Measurements from ENCODE around the gene GBA3. TPM values are rescaled to one million over a fixed set of nuclear protein-coding genes. Genes with fewer than 3 reads are reported as not detected.

GBA3 gene
- total RNA-seq: not detected

DNA sequence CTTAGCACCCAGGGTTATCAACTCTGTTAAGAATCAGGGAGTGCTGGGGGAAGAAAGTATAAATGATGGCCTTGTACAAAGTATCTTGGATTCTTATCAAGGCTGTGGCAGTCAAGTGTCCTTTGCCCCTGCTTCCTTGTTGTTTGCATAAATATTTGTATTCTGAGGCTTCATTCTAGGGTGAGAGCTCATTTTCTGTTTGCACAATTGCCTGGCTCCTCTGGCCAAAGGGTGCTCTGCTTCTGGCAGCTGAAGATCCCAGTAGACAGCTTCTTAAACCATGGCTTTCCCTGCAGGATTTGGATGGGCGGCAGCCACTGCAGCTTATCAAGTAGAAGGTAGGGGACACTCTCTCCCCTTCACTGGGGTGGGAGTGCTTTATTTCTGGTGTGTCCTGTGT is at the start of gene GBA3:
Gene GBA3, plus strand, starts transcription at position 202 of the 400 bp plus-strand sequence.
- no peaks in the 10 kb centered on the region for H3K9me3 ChIP-seq
- intact Hi-C loops (cut with DNase I): loop anchor here (5.0 kb wide), 1 partner anchor 280 kb away; no protein-coding TSS in a partner anchor
- H3K4me1 ChIP-seq: no peaks in the 10 kb centered on the region
- H3K4me3 ChIP-seq: no peak within 1 kb of the TSS
- no peak for DNase-seq
- H3K27me3 ChIP-seq: peaks cover 0 to 55% (median 0%) of the 10 kb centered on the region in 4 donors
- no CpG with 5 or more reads among the region's 1 CpG for WGBS, 2 donors
- H3K27ac ChIP-seq: no peak within 1 kb of the TSS
- H3K36me3 ChIP-seq: no peaks in the 10 kb centered on the region
- TF ChIP-seq, protein P1, sequence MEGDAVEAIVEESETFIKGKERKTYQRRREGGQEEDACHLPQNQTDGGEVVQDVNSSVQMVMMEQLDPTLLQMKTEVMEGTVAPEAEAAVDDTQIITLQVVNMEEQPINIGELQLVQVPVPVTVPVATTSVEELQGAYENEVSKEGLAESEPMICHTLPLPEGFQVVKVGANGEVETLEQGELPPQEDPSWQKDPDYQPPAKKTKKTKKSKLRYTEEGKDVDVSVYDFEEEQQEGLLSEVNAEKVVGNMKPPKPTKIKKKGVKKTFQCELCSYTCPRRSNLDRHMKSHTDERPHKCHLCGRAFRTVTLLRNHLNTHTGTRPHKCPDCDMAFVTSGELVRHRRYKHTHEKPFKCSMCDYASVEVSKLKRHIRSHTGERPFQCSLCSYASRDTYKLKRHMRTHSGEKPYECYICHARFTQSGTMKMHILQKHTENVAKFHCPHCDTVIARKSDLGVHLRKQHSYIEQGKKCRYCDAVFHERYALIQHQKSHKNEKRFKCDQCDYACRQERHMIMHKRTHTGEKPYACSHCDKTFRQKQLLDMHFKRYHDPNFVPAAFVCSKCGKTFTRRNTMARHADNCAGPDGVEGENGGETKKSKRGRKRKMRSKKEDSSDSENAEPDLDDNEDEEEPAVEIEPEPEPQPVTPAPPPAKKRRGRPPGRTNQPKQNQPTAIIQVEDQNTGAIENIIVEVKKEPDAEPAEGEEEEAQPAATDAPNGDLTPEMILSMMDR (IDR thresholded peaks at IDR 0.05): no peak
- TF ChIP-seq POLR2A (IDR thresholded peaks at IDR 0.05): no peak

DNA sequence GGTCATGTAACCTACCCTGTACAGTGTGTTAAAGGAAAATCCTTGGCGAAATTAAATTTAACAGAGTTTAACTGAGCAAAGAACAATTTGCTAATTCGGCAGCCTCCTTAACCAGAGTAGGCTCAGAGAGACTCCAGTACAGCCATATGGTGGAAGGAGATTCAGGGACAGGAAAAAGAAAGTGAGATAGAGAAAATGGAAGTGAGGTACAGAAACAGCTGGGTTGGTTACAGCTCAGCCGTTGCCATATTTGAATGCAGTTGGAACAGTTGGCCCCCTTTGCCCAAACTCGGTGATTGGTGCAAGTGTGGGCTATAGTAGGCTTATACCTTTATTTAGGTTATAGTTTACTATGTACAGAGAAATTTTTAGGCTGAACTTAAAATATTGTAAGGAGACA is 48.8 kb upstream of the GBA3 start:
- Histone ChIP-seq H3K27me3 (no peaks in the 10 kb centered on the region), H3K36me3 (no peaks in the 10 kb centered on the region), H3K27ac (no peak overlapping the region), H3K9me3 (peaks cover 0 to 9% (median 5%) of the 10 kb centered on the region in 3 donors), H3K4me1 (no peaks in the 10 kb centered on the region), H3K4me3 (no peak overlapping the region)
- no peak for DNase-seq
- no peak for TF ChIP-seq POLR2A (IDR thresholded peaks at IDR 0.05)
- TF ChIP-seq, protein P1 (IDR thresholded peaks at IDR 0.05): no peak
- intact Hi-C loops (cut with DNase I): no loop called here
- WGBS, 2 donors: 73 to 98% methylated on average over 4 of the region's 4 CpGs

DNA sequence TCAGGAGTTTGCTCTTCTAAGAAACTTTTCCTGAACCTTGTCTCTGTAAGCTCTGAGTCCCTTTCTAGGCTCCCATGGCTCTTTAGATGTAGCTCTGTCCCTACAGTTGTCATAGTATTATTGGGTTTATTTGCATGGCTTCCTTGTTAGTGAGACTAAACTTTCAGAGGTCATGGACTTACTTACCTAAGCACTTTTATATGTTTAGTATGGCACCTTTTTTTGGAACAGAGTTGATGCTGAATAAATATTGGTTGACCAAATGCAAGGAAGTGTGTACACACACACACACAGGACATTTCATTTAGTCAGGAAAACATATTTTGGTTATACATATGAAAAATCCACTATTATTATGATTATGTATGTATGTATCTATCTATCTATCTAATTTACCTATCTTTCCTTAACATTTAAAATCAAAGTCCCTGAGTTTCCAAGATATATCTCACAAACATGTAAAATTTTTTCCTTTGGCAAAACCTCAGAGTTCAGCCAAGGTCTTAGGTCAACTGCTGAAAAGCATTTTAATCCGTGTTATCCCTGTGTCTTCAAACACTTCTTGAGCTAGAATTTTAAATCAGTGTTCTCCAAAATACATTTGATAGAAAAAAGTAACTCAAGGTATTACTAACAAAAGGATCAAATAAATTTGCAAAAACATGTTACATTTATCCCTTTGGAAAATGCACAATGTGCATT is 47.1 kb upstream of the GBA3 start:
- WGBS, 2 donors: 62 to 71% methylated on average over 1 of the region's 1 CpG
- H3K27me3 ChIP-seq: no peaks in the 10 kb centered on the region
- H3K27ac ChIP-seq: no peak overlapping the region
- no peaks in the 10 kb centered on the region for H3K4me1 ChIP-seq
- no peaks in the 10 kb centered on the region for H3K36me3 ChIP-seq
- no peak overlapping the region for H3K4me3 ChIP-seq
- H3K9me3 ChIP-seq: no peaks in the 10 kb centered on the region
- intact Hi-C loops (cut with DNase I): no loop called here
- TF ChIP-seq, protein P1 (IDR thresholded peaks at IDR 0.05): no peak
- TF ChIP-seq POLR2A (IDR thresholded peaks at IDR 0.05): no peak
- DNase-seq: no peak

DNA sequence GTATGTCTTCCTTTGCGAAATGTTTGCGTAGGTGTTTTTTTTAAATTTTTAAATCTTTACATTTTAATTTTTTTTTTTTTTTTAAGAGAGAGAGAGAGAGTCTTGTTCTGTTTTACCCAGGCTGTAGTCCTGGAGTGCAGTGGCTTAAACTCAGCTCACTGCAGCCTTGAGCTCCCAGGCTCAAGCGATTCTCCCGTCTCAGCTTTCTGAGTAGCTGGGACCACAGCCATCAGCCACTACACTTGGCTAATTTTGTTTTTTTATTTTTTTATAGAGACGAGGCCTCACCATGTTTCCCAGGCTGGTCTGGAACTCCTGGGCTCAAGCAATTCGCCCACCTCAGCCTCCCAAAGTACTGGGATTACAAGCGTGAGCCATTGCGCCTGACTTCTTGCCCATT is 43.7 kb upstream of the GBA3 start:
- Histone ChIP-seq H3K36me3 (no peaks in the 10 kb centered on the region), H3K4me1 (no peaks in the 10 kb centered on the region), H3K27ac (no peak overlapping the region), H3K9me3 (no peaks in the 10 kb centered on the region), H3K27me3 (no peaks in the 10 kb centered on the region), H3K4me3 (no peak overlapping the region)
- WGBS, 2 donors: 85 to 88% methylated on average over 8 of the region's 8 CpGs
- no peak for DNase-seq
- intact Hi-C loops (cut with DNase I): no loop called here
- no peak for TF ChIP-seq POLR2A (IDR thresholded peaks at IDR 0.05)
- TF ChIP-seq, protein P1 (IDR thresholded peaks at IDR 0.05): no peak

DNA sequence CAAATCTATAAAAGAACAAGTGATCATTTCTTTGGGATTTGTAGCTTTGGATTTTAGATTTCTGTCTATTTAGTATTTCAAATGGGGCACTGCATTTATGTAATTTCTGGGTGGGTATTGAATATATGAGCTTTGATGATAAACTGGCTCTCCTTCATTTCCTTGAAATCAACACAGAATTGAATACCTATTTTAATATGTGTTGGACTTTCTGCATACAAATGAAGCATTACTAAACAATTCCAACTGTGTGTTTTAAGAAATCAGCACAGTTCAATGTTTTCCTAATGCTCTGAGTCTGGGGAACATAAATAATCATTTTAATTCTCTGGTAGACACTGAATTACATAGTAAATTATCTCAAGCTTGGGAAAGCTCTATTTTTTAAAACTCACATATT is 42.0 kb upstream of the GBA3 start:
- intact Hi-C loops (cut with DNase I): no loop called here
- Histone ChIP-seq H3K9me3 (no peaks in the 10 kb centered on the region), H3K27ac (no peak overlapping the region), H3K4me1 (no peaks in the 10 kb centered on the region), H3K4me3 (no peak overlapping the region), H3K27me3 (no peaks in the 10 kb centered on the region), H3K36me3 (no peaks in the 10 kb centered on the region)
- TF ChIP-seq, protein P1 (IDR thresholded peaks at IDR 0.05): no peak
- TF ChIP-seq POLR2A (IDR thresholded peaks at IDR 0.05): no peak
- DNase-seq: no peak

Data from esophagus squamous epithelium (tissue), 5 donors.